ENCODE results near the gene UBE2J2.

UBE2J2 gene

DNA sequence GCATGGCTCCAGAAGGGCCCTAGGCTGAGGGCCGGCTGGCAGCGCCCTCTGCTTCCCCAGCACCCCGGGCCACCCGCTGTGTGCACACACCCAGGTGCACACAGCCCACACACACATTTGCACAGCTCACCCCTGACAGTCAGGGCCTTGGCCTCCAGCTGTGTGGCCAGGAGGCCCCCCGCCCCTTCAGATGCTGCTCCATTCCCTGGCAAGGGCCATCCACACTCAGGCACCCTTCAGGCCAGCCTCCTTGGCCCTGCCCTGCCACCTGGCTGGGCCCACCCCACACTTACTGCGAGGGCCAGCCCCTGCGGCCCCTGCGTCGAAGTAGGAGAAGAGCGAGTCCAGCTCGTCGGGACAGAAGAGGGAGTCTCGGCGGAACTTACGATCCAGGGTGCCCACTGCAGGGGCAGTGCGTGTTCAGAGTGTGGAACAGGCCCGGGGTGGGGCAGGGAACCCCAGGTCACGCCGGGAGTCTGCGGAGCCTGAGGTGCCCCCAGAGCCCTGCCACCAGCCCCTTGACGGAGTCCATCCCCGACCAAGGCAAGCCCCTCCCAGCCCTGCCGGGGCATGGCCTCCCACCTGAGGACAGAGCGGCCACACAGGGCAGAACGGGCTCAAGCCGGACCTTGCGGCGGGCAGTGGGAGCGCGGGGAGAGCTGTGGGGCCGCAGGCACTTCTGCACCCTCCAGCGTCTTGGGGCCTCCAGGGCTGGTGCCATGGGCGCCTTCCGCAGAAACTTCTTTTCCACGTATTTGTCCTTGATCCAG, 21.7 kb upstream of the UBE2J2 start:
- DNase-seq = no peak

DNA sequence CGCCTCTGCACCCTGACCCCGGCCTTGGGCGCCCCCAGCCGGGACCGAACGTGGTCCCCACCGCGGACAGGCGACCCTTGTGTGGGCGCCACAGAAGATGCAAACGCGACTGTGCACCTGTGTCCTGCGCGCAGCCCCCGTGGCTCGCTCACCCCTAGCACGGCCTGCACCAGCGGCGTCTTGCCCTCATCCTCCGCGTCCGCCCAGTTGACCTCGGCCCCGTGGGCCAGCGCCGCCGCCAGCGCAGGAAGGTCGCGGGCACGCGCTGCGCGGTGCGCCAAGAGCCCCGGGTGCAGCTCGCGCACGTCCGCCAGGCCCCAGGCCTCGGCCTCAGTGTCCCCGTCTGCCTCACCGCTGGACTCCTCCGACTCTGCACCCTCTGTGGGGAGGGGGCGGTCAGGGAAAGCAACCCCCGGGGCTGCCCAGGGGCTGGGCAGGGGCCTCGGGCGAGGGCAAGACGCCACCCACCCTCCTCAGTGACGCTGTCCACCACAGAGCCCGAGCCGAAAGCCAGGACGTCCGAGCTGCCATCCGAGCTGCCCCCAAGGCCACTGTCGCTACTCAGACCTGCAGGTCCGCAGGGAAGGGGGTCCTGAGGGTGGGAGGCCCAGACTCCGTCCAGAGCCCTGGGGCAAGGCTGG, 20.7 kb upstream of the UBE2J2 start:
- DNase-seq = no peak

DNA sequence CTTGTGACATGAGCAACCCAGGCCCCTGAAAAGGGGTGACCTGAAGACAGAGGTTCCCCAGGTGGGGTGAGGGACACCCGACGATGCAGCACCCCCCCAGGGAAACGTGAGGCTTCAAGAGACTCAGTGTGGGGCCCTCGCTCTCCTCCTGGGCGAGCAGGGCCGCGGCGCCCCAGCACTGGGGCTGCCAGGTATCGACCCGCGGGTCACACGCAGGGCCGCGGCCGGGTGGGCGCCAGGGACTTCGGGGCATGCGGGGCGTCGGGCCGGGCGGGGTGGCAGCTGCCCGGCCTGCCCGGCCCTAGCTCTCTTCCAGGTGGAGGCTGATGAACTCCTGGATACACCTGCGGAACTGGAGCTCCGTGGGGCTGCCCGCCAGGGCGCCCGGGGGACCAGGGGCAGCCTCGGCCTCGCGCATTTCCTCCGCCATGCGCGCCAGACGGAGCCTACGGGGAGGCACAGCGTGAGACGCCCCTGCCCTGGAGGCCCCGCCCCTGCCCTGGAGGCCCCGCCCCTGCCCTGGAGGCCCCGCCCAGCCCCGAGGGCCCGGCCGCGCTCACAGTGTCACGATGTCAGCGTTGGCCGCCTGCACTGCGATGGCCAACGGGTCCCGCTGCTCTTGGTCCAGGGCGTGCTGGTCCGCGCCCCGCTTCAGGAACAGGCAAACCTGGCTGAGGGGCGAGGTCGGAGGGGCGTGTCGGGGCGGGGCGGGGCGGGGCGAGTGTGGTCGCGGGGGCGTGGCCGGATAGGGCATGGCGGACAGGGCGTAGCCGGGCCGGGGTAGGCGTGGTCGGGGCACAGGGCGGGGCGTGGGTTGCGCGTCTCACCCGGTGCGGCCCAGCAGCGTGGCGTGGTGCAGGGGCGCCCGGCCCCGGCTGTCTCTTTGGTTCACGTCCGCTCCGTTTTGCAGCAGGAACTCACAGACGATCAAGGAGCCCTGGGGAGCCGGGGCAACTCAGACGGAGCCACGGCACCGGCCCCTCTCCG, 19.9 kb upstream of the UBE2J2 start:
- no peak for DNase-seq

DNA sequence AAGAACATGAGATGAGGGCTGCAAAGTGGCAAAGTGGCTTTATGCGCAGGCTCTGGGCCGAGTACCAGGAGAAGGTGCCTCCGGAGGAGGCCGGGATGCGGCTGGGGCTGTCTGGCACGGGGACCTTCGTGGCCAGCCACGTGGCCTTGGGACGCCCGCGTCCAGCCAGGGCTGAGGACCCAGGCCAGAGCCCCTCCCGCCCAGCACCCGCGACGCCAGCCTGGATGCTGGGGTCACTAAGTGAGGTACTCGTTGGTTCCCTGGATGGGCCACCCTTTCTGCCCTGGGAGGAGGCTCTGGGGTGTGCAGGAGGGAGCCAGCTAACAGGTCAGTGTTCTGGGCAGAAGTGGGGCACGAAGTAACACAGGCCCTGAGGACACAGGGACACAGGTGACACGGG, 19.2 kb upstream of the UBE2J2 start:
- DNase-seq = no peak

DNA sequence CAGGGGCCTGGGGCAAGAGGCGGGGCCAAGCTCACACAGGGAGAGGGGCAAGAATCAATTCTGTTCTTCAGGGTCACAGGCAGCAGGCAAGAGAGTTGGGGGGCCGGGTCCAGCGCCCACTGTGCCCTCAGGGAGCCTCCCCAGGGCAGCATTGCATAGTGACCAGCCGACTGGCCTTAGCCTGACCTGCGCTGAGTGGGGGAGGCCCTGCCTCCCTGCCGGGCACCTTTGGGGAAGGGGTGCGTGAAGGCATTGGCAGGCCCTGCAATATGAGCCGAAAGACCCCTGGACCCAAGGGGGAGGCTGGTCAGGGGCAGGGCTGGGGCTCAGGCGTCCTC, 18.8 kb upstream of the UBE2J2 start:
- no peak for DNase-seq

DNA sequence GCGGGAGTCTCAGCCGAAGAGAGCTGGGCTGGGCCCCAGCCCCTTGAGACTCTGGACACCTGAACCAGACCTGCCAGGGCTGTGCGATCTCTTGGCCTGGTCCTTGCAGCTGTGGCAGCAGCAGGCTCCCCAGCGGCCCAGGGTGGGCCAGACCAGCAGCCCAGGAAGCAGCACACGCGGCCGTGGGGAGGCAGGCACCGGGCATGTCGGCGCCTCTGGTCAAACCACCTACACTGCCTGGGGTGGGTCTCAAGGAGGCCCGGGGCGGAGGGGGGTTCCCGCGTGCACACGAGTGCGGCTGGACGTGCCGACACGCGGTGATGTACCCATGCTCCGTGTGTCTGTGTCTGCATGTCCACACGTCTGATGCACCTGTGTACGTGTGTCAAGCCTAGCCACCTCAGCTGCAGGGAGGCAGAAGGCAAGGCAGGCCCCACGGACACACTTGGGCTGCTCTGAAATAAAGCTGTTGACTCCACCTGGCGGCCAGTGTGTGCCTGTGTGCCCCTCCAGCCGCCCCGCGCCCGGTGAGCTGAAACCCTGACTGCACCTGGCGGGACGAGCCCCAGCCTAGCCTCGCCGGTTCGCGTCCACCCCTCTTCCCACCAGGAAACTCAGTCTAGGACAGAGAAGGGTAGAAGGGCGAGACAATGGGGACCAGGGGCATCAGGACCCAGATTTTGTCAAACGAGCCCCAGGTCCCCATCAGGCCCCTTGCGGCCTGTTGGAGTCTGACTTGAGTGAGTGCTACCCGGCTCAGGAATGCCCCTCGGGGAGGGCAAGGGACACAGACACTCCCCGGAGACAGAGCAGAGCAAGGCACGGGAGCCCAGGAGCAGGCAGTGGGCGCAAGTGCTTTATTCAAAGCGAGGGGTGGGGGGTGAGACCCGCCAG, 18.1 kb upstream of the UBE2J2 start:
- DNase-seq = peak; percentile 98

DNA sequence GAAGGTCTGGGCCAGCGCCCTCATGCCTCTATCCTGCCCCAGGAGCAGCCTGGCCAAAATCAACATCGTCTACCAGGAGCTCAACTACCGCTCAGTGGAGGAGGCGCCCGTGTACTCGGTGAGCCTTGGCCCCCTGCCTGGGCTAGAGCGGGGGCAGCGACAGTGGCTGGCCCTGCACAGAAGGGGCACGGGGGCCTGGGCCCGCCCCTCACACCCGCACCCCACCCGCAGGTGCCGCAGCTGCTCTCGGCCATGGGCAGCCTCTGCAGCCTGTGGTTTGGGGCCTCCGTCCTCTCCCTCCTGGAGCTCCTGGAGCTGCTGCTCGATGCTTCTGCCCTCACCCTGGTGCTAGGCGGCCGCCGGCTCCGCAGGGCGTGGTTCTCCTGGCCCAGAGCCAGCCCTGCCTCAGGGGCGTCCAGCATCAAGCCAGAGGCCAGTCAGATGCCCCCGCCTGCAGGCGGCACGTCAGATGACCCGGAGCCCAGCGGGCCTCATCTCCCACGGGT, 17.4 kb upstream of the UBE2J2 start:
- DNase-seq = peak; percentile 65

DNA sequence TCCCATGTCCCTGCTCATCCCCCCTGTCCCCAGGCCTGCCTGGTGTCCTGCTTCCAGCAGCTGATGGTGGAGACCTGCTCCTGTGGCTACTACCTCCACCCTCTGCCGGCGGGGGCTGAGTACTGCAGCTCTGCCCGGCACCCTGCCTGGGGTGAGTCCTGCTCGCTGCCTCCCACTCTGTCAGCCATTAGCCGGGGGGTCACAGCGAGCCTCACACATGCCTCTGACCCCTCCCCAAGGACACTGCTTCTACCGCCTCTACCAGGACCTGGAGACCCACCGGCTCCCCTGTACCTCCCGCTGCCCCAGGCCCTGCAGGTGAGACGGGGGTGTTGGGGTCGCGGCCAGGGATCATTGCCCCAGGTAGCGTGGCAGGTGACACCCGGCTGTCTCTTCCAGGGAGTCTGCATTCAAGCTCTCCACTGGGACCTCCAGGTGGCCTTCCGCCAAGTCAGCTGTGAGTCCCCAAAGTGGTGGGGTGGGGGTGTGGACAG, 16.6 kb upstream of the UBE2J2 start:
- DNase-seq = peak; percentile 77

DNA sequence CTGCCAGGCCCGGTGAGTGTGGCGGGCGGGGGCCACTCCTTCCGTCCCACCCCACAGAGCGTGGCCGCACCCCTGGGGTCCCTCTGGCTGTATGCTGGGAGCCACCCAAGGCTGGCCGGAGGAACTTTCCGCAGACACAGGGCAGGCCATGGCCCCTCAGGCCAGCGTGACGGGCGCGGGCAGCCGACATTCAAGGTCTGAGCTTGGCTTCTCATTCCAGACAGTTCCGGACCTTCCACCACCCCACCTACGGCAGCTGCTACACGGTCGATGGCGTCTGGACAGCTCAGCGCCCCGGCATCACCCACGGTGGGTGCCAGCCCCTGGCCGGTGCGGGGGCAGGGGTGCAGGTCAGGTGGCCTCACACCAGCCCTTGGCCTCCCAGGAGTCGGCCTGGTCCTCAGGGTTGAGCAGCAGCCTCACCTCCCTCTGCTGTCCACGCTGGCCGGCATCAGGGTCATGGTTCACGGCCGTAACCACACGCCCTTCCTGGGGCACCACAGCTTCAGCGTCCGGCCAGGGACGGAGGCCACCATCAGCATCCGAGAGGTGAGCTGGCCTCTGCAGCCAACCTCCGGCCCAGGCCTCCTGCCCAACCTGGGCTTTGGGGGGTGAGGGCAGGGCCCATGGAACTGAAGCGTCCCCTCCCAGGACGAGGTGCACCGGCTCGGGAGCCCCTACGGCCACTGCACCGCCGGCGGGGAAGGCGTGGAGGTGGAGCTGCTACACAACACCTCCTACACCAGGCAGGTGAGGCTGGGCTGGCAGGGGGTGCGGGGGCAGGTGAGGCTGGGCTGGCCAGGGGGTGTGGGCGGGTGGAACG, 13.8 kb upstream of the UBE2J2 start:
- peak; percentile 60 for DNase-seq

DNA sequence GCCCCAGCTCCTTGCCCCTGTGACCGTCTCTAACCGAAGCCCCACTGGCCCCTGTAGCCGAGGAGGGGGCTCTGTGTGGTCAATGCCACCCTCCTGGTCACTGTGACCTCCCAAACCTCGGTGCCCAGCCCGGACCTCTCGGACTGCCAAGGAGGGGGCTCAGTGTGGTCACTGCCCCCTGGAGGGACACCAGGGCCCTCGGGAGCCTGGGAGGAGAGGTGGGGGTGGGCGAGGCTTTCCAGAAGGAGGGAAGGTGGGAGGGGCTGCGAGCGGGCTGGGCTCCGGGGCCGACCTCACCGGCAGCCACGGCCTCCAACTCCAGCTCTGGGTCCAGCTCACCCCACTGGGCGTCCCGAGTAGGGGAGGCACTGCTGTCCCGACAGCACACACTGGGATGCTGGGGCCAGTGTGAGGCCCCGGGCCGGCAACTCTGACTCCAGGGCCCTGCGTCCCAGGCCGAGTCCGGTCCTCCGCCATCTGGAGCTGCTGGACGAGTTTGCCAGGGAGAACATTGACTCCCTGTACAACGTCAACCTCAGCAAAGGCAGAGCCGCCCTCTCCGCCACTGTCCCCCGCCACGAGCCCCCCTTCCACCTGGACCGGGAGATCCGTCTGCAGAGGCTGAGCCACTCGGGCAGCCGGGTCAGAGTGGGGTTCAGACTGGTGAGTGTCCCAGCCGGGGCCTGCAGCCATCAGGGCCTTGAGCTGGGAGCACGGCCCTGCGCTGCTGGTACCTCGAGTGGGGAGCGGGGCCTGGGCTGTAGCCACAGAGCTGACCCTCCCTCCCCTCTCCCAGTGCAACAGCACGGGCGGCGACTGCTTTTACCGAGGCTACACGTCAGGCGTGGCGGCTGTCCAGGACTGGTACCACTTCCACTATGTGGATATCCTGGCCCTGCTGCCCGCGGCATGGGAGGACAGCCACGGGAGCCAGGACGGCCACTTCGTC, 12.9 kb upstream of the UBE2J2 start:
- DNase-seq = no peak

DNA sequence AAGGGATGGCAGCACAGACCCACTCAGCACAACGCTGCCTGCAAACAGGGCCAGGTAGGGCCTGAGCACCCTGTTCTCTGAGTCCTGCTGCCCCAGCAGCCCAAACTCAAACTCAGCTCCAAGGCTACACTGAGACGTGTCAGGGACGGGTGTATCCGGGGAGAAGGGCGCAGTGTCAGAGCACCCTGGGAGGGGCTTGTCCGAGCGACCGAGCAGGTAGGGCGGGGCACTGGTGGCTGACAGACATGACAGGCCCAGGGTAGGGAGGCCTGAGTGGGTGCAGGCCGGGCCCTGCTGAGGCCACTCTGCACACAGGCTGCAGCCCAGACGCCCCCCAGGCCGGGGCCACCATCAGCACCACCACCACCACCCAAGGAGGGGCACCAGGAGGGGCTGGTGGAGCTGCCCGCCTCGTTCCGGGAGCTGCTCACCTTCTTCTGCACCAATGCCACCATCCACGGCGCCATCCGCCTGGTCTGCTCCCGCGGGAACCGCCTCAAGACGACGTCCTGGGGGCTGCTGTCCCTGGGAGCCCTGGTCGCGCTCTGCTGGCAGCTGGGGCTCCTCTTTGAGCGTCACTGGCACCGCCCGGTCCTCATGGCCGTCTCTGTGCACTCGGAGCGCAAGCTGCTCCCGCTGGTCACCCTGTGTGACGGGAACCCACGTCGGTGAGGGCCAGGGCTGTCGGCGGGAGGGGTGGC, 12.1 kb upstream of the UBE2J2 start:
- no peak for DNase-seq

DNA sequence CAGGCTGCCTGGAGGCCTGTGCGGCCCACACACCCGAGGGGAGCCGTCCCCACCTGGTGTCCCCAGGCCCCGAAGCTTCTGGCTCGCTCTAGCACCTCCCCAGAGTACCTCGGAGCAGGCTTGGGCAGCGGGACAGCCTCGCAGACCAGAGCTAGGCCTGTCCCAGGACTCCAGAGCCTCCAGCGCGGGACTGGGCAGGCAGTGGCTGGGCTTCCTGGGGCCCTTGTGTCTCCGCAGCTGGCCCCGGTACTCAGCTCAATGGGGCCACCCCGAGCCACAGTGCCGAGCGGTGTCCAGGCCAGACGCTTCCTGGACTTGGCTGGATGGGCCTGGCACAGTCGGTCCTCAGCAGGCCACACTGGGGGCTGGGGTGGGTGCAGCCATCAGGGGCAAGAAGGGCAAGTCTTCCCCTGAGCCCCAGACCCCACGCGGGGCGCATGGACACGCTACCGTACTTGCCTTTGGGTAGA, 11.5 kb upstream of the UBE2J2 start:
- no peak for DNase-seq

DNA sequence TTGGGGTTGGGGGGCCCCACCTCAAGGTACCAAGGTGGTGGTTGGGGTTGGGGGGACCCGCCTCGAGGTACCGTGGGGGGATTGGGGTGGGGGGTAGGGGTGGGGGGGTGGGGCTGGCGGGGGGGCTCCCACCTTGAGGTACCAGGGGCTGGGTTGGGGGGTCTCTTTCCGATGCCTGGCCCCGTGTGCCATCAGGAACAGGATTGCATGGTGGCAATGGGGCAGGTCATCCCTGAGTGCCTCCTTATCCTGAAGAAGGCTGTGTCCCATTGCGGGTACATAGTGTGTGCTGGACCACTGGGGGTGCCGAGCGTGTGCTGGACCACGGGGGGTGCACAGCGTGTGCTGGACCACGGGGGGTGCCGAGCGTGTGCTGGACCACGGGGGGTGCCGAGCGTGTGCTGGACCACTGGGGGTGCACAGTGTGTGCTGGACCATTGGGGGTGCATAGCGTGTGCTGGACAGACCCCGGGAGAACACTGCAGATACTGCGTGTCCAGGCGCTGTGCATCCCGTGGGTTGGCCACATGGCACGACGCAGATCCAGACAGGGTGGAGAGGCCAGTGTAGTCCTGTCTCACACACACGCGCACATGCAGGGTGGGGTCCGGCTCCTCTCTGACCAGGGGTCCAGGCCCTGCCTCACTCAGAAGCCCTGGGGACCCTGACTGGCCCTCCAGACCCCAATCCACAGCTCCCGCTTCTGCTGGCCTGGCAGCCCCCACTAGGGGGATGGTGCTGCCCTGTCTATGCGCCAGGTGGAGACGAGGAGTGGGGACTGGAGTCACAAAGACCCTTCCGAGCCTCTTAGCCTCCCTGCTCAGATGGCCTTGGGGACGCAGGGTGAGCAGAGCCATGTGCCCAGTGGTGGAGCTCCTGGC, 10.8 kb upstream of the UBE2J2 start:
- DNase-seq = no peak

DNA sequence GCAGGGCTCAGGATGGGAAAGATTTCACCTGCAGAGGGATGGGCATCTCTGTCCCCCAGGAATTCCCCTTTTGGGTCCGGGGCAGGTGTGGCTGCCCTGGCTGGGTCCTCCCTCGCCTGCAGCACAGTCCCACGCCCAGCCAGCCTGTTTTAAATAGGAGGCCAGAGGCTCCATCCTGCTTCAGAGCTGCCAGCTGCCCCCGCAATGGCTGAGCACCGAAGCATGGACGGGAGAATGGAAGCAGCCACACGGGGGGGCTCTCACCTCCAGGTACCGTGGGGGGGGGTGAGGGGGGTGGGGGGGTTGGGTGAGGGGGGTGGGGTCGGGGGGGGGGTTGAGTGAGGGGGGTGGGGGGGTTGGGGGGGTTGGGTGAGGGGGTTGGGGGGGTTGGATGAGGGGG, 10.2 kb upstream of the UBE2J2 start:
- no peak for DNase-seq

DNA sequence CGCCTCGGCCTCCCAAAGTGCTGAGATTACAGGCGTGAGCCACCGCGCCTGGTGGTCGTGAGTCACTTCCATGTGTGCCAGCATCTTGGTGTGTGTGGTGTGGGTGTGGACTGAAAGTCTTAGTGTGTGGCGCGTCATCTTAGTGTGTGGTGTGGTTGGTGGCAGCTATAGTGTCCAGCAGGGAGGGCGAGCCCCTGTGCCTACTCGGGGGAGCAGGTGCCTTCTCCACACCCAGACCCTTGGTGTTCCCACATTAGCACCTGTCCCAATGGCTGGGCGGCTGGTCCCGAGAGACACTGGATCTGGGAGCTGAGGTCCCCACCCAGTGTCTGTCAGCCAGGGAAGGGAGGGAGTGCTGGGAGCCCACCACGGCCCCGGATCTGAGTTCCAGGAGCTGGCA, 9.3 kb upstream of the UBE2J2 start:
- DNase-seq = no peak

DNA sequence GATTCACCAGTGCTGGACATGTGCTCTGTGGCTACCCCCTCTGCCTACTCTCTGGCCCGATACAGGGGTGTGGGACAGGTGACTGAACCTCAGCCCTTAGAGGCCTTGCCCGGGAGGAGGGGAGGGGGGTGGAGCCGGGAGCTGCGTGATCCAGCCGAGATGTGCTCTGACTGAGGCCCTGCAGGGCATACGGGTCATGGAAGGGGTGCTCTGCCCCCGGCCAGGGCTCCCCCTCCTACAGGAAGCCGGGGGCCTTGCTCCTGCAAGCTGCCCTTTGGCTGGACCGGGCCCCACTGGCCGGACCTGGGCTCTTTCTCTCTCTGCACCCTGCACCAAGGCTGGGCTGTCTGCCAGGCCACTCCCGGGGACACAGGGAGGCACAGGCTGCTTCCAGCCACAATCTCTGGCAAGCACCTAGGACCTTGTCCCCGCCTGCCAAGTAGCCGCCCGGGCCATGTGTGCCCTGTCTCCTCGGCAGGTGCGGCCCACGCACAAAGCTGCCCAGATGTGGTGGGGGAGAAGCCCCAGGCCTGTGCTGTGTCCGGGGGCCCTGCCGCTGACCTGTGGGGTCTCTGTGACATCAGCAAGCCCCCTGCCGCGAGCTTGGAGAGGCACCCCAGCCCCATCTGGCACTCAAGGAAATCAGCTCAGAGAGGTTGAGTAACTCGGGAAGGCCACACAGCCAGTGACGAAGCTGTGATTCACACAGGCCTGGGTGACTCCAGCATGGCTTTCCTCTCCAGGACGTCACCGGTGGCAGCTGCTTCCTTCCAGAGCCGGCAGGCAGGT, 8.1 kb upstream of the UBE2J2 start:
- DNase-seq = peak; percentile 56

DNA sequence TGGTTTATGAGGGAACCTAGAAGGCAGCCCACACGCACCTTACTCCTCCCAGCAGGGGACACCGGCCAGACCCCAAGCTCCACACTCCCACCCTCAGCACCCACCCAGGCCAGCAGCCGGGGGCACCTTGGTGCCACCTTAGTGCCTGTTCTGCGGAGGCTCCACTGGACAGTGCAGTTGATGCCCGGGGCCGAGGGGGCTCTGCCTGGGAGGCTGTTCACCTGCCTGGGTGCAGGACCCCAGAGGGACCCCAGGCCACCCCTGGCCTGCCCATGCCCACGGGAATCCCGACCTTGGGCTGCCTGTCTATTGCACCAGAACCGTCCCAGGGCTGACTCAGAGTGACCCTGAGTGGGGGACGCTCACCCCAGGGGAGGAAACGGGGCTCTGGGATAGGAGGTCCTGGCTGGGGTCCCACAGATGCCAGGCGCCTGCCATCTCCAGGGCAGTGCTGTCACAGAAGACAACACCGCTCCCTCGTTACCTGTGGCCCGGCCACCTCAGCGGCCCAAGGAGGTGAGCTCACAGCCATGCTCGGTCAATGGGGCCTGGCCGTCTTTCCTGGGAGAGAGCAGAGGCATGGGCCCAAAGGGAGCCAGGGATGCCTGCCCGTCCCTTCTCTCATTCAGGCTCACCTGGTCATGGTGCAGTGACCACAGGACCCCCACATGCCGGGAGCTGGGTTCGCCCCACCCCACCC, 7.3 kb upstream of the UBE2J2 start:
- no peak for DNase-seq
